GM18861 (cell line): ENCODE results near the gene AQP6.

ENCODE experiments used
- ATAC-seq: cut with Tn5 transposase; IDR thresholded peaks from one replicate; pipeline ENCODE4 v1.9.1; 2021; ENCODE audit not compliant: unreplicated experiment

Gene AQP6

GRCh38 chr12:49972641-49973360 is at the start of gene AQP6:
TSS of gene AQP6 (plus strand) at chr12:49972947. CDS start at chr12:49973174, 227 bp downstream.
- no peak for ATAC-seq

GRCh38 chr12:49923035-49923644 is 49.6 kb upstream of the AQP6 start:
- ATAC-seq: no peak

GRCh38 chr12:49923880-49924556 is 48.7 kb upstream of the AQP6 start:
- ATAC-seq: no peak

- ATAC-seq: no peak
These were observed 48.0 kb upstream of the AQP6 start for GRCh38 chr12:49924628-49925246.

- ATAC-seq: no peak
These were observed 47.1 kb upstream of the AQP6 start for GRCh38 chr12:49925433-49926204.

- ATAC-seq: no peak
These were observed 44.3 kb upstream of the AQP6 start for GRCh38 chr12:49928471-49928870.

- ATAC-seq: no peak
These were observed 43.2 kb upstream of the AQP6 start for GRCh38 chr12:49929581-49929980.

GRCh38 chr12:49930515-49931288 is 42.0 kb upstream of the AQP6 start:
- no peak for ATAC-seq

GRCh38 chr12:49932023-49932422 is 40.7 kb upstream of the AQP6 start:
- ATAC-seq: no peak

- ATAC-seq: no peak
These were observed 40.1 kb upstream of the AQP6 start for GRCh38 chr12:49932533-49933130.

GRCh38 chr12:49933796-49934195 is 39.0 kb upstream of the AQP6 start:
- no peak for ATAC-seq

GRCh38 chr12:49934505-49934904 is 38.2 kb upstream of the AQP6 start:
- no peak for ATAC-seq

GRCh38 chr12:49936925-49937324 is 35.8 kb upstream of the AQP6 start:
- no peak for ATAC-seq

GRCh38 chr12:49937639-49938300 is 35.0 kb upstream of the AQP6 start:
- no peak for ATAC-seq

- no peak for ATAC-seq
These were observed 33.4 kb upstream of the AQP6 start for GRCh38 chr12:49939307-49939706.

- ATAC-seq: no peak
These were observed 33.0 kb upstream of the AQP6 start for GRCh38 chr12:49939707-49940106.

- no peak for ATAC-seq
These were observed 30.9 kb upstream of the AQP6 start for GRCh38 chr12:49941556-49942511.

- no peak for ATAC-seq
These were observed 30.2 kb upstream of the AQP6 start for GRCh38 chr12:49942512-49942893.
